Measurements from ENCODE around the gene CNTN6.

CNTN6 gene

GRCh38 chr3:1087066-1087560, 5.7 kb upstream of the CNTN6 start (continued):
- TF ChIP-seq ZNF610 (tag by site-specific recombination; IDR thresholded peaks at IDR 0.05; ENCODE audit: borderline replicate concordance) (no peak), KLF9 (tag by site-specific recombination; IDR thresholded peaks at IDR 0.05; ENCODE audit: low read depth) (no peak), ZNF2 (tag by site-specific recombination; IDR thresholded peaks at IDR 0.05) (no peak), ZNF140 (tag by site-specific recombination; IDR thresholded peaks at IDR 0.05) (no peak), ZNF302 (tag by site-specific recombination; IDR thresholded peaks at IDR 0.05; ENCODE audit: low read depth) (no peak)

- no peak for TF ChIP-seq ZBTB20 (tag by site-specific recombination; IDR thresholded peaks at IDR 0.05)
- TF ChIP-seq ZNF214 (tag by site-specific recombination; IDR thresholded peaks at IDR 0.05; ENCODE audit: borderline replicate concordance), result no peak
- TF ChIP-seq ZNF146 (tag by site-specific recombination; IDR thresholded peaks at IDR 0.05), result no peak
- TF ChIP-seq ZNF292 (tag by site-specific recombination; IDR thresholded peaks at IDR 0.05; ENCODE audit: borderline replicate concordance, low read depth), result no peak
- no peak for TF ChIP-seq ZFP69B (tag by site-specific recombination; IDR thresholded peaks at IDR 0.05)
- no peak for TF ChIP-seq ZFP3 (tag by site-specific recombination; IDR thresholded peaks at IDR 0.05; ENCODE audit: low read depth)
- Histone ChIP-seq H3K27ac (ENCODE audit: extremely low read depth, low read depth, low read length) (no peak overlapping the region), H3K4me1 (ENCODE audit: control insufficient read depth, insufficient read depth, low read length) (no peaks in the 10 kb centered on the region), H3K4me3 (ENCODE audit: low read depth, low read length) (no peak overlapping the region), H3K36me3 (ENCODE audit: control insufficient read depth in 2 of 2, insufficient read depth in 1 of 2, low read length in 2 of 2) (no peaks in the 10 kb centered on the region), H3K9me3 (ENCODE audit: control insufficient read depth, insufficient read depth, low read depth, low read length) (no peaks in the 10 kb centered on the region)
- ChIA-PET POLR2A (no interaction called here), CTCF (no interaction called here)
These were observed 4.3 kb upstream of the CNTN6 start for GRCh38 chr3:1088503-1088902.

GRCh38 chr3:1091286-1091685, 1.5 kb upstream of the CNTN6 start:
- Histone ChIP-seq H3K27ac (ENCODE audit: extremely low read depth, low read depth, low read length) (no peak overlapping the region), H3K9me3 (ENCODE audit: control insufficient read depth, insufficient read depth, low read depth, low read length) (no peaks in the 10 kb centered on the region), H3K36me3 (ENCODE audit: control insufficient read depth in 2 of 2, insufficient read depth in 1 of 2, low read length in 2 of 2) (no peaks in the 10 kb centered on the region), H3K4me1 (ENCODE audit: control insufficient read depth, insufficient read depth, low read length) (no peaks in the 10 kb centered on the region), H3K4me3 (ENCODE audit: low read depth, low read length) (no peak overlapping the region)
- ChIA-PET CTCF (no interaction called here), POLR2A (no interaction called here)
- TF ChIP-seq ZNF558 (tag by site-specific recombination; IDR thresholded peaks at IDR 0.05), result no peak
- TF ChIP-seq KLF9 (tag by site-specific recombination; IDR thresholded peaks at IDR 0.05; ENCODE audit: low read depth), result no peak
- no peak for TF ChIP-seq BCL11B (tag by site-specific recombination; IDR thresholded peaks at IDR 0.05; ENCODE audit: low read depth)
- no peak for TF ChIP-seq ZNF335 (tag by site-specific recombination; conservative IDR thresholded peaks at IDR 0.05)
- no peak for TF ChIP-seq ZNF280D (tag by site-specific recombination; IDR thresholded peaks at IDR 0.05)
- no peak for TF ChIP-seq KLF10 (tag by site-specific recombination; IDR thresholded peaks at IDR 0.05)

GRCh38 chr3:1092061-1092460, 763 bp upstream of the CNTN6 start:
- POLR2A ChIA-PET, result no interaction called here
- Histone ChIP-seq H3K4me3 (ENCODE audit: low read depth, low read length) (no peak overlapping the region), H3K4me1 (ENCODE audit: control insufficient read depth, insufficient read depth, low read length) (no peaks in the 10 kb centered on the region), H3K9me3 (ENCODE audit: control insufficient read depth, insufficient read depth, low read depth, low read length) (no peaks in the 10 kb centered on the region), H3K36me3 (ENCODE audit: control insufficient read depth in 2 of 2, insufficient read depth in 1 of 2, low read length in 2 of 2) (no peaks in the 10 kb centered on the region), H3K27ac (ENCODE audit: extremely low read depth, low read depth, low read length) (no peak overlapping the region)
- TF ChIP-seq YY1 (tag by site-specific recombination; IDR thresholded peaks at IDR 0.05), result no peak
- TF ChIP-seq ZNF426 (tag by site-specific recombination; IDR thresholded peaks at IDR 0.05), result no peak
- TF ChIP-seq RBAK (tag by site-specific recombination; IDR thresholded peaks at IDR 0.05), result no peak
- TF ChIP-seq ZNF544 (tag by site-specific recombination; IDR thresholded peaks at IDR 0.05), result no peak
- TF ChIP-seq ZNF175 (tag by site-specific recombination; IDR thresholded peaks at IDR 0.05), result no peak
- no peak for TF ChIP-seq ZBTB21 (tag by site-specific recombination; IDR thresholded peaks at IDR 0.05)
- no peak for TF ChIP-seq FEZF1 (tag by site-specific recombination; IDR thresholded peaks at IDR 0.05)
- TF ChIP-seq HOXC10 (CRISPR knock-in tag; IDR thresholded peaks at IDR 0.05), result no peak
- no peak for TF ChIP-seq ZNF510 (tag by site-specific recombination; IDR thresholded peaks at IDR 0.05; ENCODE audit: insufficient replicate concordance)
- TF ChIP-seq AEBP2 (tag by site-specific recombination; IDR thresholded peaks at IDR 0.05; ENCODE audit: borderline replicate concordance), result no peak
- no peak for TF ChIP-seq SCRT1 (tag by site-specific recombination; IDR thresholded peaks at IDR 0.05; ENCODE audit: borderline replicate concordance)
- CTCF ChIA-PET, result no interaction called here

Measured in HEK293 (cell line).